GM13977 (cell line): ENCODE results near the gene COPS9.

Experiments used
- DNase-seq: peaks from one replicate; pipeline ENCODE4 v3.0.0; 2012; ENCODE audit warnings: low spot score
- CTCF ChIP-seq: IDR thresholded peaks from 2 replicates; pipeline ENCODE4 v1.5.1; 2012; ENCODE audit warnings: mild to moderate bottlenecking, control low read depth; ENCODE audit not compliant: insufficient read depth; ENCODE audit errors: extremely low read depth, missing control alignments
- in situ Hi-C: fragments of 300-500 bp; cut with MboI; formaldehyde crosslinking; loops from one replicate; pipeline ENCODE4 v1.12.0; 2022; ENCODE audit warnings: low sequenced_read_pairs, low pct_unique_long_range_greater_than_20kb, mixed read lengths, inconsistent platforms; ENCODE audit not compliant: unreplicated experiment

COPS9 gene

DNA sequence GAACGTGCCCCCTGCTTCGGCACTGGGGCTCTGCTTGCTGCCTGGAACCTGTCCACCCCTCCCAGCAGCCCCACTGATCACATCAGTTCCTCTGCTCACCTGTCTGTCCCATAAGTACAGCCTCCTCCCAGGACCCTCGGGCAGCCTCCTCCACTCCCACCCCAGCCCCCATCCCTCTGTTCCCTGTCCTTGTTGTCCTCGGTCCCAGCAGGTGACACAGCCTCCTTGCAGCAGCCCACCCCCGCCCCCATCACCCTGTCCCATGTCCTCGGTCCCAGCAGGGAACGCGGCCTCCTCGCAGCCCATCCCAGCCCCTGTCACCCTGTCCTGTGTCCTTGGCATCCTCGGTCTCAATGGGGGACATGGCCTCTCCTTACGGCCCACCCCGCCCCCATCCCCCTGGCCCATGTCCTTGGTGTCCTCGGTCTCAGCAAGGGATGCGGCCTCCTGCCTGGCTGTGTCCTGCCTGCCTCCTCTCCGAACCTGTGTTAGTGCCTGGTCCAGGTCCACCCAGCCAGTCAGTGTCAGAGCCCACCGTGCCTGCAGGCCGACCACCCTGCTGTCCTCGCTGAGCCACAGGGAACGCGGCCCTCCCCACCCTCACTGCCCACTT, 8.7 kb upstream of the COPS9 start:
- in situ Hi-C loops: loop anchor here (5.0 kb wide), 1 partner anchor 87 kb away; no protein-coding TSS in a partner anchor
- TF ChIP-seq CTCF: no peak
- no peak for DNase-seq

GRCh38 chr2:240143801-240144648, 7.9 kb upstream of the COPS9 start:
- in situ Hi-C loops: loop anchor here (5.0 kb wide), 1 partner anchor 87 kb away; no protein-coding TSS in a partner anchor
- peak; percentile 96 for TF ChIP-seq CTCF
- peak; percentile 89 for DNase-seq

- no peak for TF ChIP-seq CTCF
- in situ Hi-C loops: loop anchor here (5.0 kb wide), 1 partner anchor 86 kb away; no protein-coding TSS in a partner anchor
- DNase-seq: no peak
These were observed 7.2 kb upstream of the COPS9 start for GRCh38 chr2:240143276-240143675.

- DNase-seq: no peak
- in situ Hi-C loops: loop anchor here (5.0 kb wide), 1 partner anchor 86 kb away; no protein-coding TSS in a partner anchor
- TF ChIP-seq CTCF: no peak
These were observed 6.8 kb upstream of the COPS9 start for GRCh38 chr2:240142859-240143258.

DNA sequence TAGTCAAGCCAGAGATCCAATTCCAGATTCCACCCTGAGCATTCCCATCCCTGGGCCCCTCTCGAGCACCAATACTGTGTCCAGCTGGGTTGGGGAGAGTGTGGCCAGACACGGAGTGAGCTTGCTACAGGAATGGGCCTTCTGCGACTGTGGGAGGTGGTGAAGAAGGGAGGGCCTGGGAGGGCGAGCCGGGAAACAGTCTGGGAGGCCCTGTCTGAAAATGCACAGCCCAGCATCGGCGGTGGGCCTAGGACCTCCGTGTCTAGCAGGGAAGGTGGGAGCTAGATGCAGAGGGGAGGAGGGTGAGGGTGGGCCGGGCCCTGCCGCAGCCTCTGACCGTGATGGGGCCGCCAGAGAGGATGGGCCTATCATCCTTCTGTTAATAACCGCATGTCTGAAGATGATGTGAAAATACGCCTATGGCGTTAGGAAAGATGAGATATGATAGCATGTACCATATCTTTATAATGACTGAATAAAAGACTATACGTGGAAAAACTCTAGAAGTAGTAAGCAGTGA, 6.2 kb upstream of the COPS9 start:
- in situ Hi-C loops: loop anchor here (5.0 kb wide), 1 partner anchor 85 kb away; no protein-coding TSS in a partner anchor
- no peak for DNase-seq
- TF ChIP-seq CTCF: no peak

DNA sequence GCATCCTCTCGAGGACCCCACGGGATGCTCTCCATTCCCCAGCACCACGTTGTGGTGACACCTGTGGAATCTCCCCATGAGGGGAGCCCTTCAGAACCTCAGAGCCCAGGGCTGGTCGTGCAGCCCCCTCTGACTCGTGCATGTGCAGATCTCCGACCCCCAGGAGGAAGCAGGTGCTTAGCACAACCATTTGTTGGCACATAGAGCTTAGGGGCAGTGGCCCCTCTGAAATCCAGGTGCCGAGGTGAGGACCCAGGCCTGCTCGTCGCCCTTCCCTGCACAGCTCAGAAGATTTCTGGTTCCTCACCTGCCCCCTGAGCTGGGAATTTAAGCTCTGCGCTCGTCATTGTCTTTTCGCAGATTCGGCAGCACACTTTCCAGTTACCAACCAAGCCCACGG, 5.6 kb upstream of the COPS9 start:
- in situ Hi-C loops: loop anchor here (5.0 kb wide), 1 partner anchor 84 kb away; no protein-coding TSS in a partner anchor
- TF ChIP-seq CTCF: no peak

More for the DNA sequence above, 5.6 kb upstream of the COPS9 start:
- DNase-seq: no peak
